ENCODE results near the gene ANKEF1.
"Not testable (repeated sequence)": the region's sequence is repeated elsewhere in the genome, so short reads cannot be mapped to it uniquely, and the experiment has no call there.

ANKEF1 gene

GRCh38 chr20:10033905-10034650 lies 709 bp upstream of the ANKEF1 start:
- DNase-seq, result no peak

DNA sequence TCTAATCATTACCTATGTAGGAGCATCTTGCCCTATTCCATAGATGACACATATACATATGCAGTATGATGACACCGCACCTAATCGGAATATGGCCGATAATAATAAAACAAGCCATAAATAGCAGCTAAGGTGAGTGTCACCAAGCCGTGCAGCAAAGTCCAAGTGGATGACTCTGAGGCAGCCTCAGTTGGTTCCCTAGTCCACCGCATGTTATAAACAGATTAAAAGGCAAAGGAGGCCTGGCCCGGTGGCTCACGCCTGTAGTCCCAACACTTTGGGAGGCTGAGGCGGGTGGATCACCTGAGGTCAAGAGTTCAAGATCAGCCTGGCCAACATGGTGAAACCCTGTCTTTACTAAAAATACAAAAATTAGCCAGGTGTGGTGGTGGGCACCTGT lies 1.5 kb downstream of the ANKEF1 start:
- DNase-seq, result not testable (repeated sequence)

DNA sequence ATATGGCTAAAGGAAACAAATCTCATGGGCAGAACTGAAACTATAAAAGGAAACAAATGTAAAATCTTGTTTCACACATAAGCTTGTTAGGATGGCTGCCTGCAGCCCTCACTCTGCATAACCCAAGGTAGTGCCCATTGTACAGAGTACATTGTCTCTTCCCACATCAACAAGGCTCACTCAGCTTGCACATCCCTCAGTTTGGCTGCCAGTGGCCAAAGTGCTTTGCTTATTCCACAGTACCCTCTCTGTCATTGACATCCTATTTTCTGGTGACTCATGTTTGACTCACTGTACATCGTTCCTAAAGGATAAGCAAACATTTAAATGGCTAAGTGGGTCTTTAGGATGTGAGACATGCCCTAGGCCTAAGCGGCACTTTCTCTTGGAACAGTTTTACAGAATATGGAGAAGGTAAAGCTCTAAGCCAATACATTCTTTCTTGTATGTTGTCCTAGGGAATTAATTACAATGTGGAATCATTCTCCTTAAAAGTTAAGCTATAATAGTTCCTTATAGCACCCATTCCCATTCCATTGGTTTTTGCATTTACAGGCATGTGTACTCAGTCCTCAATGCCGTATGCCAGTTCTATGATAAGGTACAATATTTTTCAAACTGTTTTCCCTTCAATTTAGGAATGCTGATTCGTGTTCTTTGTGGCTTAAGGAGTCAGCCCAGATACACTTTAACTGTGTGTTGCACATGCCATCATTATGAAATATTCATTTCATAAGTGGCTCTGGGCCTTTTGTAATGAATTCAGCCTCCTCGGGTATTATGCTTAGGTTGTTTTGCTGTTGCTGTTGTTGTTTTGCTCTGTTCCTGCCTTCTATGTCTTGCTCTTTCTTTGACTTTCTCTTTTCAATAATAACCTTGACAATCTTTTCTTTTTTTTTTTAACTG lies 5.5 kb downstream of the ANKEF1 start:
- no peak for DNase-seq

DNA sequence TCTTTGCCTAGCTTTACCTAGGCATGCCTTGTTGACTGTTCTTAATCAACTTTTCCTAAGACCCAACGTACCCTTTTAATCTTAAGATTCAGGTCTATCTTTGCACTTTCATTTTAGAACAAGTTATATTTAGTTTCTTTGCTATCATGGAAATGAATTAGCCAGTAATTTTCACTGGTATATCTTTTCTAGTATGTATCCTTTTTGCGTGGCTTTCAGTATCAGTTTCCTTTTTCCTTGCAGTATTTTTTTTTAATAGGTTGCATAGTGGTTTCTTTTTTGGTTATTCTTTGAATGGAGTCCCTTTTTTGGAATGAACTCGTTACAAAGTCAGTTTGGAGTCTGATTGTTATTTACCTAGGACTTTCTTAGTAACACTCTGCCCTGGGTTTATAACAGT lies 7.3 kb downstream of the ANKEF1 start:
- DNase-seq, result no peak

- DNase-seq, result no peak
Measured at GRCh38 chr20:10047427-10047826, 12.6 kb downstream of the ANKEF1 start.

- DNase-seq, result no peak
Measured at GRCh38 chr20:10051185-10051584, 16.4 kb downstream of the ANKEF1 start.

DNA sequence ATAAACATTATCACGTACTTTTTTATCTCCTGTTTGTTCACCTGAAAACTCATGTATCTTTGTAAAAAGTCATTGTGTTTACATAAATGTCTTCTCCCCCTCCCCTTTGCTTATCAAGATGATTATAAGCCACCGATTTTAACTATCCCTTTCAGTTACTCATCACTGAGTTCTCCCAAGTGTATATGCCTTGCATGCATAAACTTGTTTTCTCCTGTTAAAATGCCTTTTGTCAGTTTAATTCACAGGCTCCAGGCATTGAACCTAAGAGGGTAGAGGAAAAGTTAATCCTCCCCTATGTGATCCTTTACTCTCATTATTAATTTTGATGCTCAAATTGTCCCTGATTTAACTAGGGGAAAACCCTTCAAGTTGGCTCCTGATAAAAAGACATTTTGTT lies 24.2 kb downstream of the ANKEF1 start:
- DNase-seq, result no peak

DNA sequence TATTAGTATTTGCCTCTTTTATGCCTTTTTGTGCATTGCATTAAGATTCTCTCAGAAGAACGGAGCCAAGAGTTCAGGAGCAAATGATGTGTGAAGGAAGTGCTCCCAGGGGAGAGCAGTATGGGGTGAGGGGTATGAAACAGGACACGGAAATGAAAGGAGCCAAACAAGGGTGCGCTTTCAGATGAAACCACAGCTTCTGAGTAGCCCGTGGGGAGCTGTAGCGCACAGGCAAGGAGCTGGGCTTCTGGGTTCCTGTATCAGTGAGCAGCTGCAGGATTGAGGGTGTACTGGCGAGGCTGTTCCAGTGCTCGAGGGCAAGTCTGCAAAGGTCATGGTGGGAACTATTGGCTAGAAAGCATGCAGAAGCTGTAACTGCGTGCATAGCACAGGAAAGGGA lies 25.4 kb downstream of the ANKEF1 start:
- DNase-seq, result no peak

- peak; percentile 96 for DNase-seq
Measured at GRCh38 chr20:10061641-10062040, 26.9 kb downstream of the ANKEF1 start.

DNA sequence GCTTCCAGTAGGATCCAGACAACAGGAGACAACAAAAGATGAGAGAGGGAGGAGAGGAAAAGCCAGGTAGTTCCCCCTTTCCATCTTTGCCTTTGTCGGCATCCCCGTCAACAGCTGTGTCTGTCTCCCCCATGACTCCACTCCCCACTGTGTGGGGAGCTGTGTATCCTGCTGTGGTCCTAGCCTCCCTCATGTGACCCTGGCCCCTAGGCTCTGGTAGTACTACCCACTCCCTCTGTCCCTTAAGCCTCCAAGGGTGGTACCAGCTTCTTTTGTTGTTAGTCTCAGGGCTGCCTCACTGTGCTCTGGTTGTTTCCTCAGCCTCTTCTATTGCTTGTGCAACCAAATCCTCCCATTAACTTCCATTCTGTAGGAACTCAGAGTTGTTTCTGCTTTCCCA lies 28.7 kb downstream of the ANKEF1 start:
- no peak for DNase-seq

GRCh38 chr20:10064611-10065010 lies 29.8 kb downstream of the ANKEF1 start:
- DNase-seq, result no peak

GRCh38 chr20:10065154-10065833 lies 30.5 kb downstream of the ANKEF1 start:
- no peak for DNase-seq

- DNase-seq, result no peak
Measured at GRCh38 chr20:10067321-10067720, 32.5 kb downstream of the ANKEF1 start.

DNA sequence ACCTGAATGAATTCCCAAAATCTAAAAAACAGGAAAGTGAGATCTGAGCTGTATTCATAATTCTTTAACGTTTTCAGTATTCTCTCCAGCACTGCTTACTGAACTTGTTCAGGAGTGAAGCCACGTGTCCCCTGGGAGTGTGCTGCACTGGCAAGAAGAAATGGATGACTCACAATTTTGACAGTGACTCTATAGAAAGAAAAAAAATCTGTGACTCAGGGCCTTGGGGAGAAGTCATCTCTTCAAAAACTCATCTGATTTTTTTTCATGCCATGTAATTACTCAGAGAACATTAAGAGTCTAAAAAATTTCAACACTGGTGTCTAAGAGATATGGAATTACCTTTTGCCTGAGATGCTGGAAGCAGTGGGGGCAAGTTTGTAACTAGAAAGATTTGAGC lies 39.7 kb downstream of the ANKEF1 start:
- DNase-seq, result no peak

- no peak for DNase-seq
Measured at GRCh38 chr20:10075606-10076005, 40.8 kb downstream of the ANKEF1 start.

DNA sequence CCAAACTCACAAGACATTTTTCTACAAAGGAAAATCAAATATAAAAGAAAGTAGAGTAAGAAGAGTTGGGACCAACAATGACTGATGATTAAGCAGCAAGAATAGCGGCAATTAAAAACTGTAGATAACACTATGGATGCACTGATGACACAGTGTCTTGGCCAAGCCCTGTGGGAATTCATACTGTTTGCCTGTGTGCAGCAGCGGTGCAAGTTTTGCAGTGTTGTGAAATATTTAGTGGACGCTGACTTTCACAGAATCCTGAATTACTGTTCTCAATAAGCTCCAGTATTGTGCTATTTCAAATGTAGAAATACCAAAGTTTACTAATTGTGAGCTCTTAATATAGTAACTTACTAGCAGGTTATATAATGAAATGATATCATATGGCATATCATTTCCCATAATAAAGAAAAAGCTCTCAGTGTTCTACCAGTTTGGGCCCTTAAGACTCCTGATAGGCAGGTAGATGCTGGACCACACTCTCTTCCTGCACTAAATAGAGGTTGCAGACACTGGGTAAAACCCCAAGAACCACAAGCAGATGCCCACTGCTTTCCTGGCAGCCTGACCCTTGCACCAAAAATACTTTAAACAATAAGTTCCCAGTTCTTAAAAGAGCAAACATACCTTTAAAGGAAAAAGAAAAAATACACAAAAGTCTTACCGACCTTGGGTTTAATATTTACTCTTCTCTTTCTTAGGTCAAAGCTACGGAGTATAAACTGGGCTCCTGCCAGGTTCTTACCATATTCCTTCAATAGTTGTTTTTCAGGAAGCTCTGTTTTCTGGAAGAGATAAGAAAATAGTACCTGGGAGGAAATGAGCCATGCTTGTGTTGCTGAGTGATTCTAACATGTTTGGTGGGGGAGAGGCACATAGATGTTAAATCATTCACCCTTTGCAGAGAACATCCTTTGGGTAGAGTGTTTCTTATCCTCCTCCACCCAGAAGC lies 41.6 kb downstream of the ANKEF1 start:
- no peak for DNase-seq

- no peak for DNase-seq
Measured at GRCh38 chr20:10077081-10077471, 42.3 kb downstream of the ANKEF1 start.

- DNase-seq, result no peak
Measured at GRCh38 chr20:10077886-10078285, 43.1 kb downstream of the ANKEF1 start.

- DNase-seq, result no peak
Measured at GRCh38 chr20:10078403-10078802, 43.6 kb downstream of the ANKEF1 start.

DNA sequence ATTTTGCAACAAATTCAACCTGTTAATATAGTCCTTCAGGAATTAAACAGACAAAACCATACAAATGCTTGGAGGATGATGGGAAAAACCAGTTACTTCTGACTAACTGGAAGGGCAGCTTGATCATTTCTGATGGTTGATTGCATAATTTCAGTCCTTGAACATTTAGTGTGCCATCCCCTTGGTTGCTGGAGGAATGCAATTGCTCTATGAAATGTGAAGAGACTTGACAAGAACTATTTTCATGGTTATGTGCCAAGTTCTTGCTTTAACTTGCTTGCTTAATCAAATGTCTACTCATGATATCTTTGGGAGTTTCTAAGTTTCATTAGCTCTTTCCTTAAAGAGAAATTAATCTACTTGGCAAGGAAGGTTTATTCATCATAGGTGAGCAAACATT lies 45.2 kb downstream of the ANKEF1 start:
- no peak for DNase-seq

- DNase-seq, result no peak
Measured at GRCh38 chr20:10080574-10080973, 45.8 kb downstream of the ANKEF1 start.

DNA sequence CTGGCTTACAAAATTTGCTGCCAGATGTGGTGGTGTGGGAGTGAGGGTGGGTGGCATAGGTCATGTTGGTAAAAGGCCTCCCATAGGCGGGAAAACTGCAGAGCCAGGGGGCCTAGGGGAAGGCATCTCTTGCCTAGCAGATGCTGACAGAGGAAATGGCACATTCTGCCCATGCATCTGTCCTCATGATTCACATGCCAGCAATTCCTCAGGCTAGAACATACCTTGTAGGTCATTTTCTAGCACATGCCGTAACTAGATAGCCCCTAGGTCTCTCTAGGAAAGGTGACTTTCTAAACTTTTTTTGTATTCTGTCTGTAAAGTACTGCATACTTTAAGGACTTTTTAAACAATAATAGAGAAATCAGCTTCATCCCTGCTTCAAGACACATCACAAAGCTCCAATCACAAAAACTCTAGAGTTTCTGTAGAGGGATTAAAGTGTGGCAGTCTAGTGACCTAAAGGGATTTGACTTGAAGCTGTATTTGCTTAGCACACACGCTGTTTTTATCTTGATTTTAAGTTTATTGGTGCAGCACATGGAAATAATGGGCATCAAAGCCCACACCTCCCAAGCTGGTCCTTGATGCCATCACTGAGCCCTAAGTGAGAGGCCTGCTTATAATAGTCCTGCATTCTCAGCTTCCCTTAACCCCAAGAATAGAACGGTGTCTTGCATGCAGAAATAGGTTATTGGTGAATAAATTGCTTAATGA lies 55.2 kb downstream of the ANKEF1 start:
- DNase-seq, result no peak
